NCI-H510A treated with DMSO at 0.1 percent for 48 hours (cell line): Measurements from ENCODE around the gene NGB.
"Not testable (repeated sequence)": the region's sequence is repeated elsewhere in the genome, so short reads cannot be mapped to it uniquely, and the experiment has no call there.

Experiments used
- DNase-seq: peaks from one replicate; lab custom pipeline; 2025; lab: John Stamatoyannopoulos, UW

The NGB gene, protein sequence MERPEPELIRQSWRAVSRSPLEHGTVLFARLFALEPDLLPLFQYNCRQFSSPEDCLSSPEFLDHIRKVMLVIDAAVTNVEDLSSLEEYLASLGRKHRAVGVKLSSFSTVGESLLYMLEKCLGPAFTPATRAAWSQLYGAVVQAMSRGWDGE

DNA sequence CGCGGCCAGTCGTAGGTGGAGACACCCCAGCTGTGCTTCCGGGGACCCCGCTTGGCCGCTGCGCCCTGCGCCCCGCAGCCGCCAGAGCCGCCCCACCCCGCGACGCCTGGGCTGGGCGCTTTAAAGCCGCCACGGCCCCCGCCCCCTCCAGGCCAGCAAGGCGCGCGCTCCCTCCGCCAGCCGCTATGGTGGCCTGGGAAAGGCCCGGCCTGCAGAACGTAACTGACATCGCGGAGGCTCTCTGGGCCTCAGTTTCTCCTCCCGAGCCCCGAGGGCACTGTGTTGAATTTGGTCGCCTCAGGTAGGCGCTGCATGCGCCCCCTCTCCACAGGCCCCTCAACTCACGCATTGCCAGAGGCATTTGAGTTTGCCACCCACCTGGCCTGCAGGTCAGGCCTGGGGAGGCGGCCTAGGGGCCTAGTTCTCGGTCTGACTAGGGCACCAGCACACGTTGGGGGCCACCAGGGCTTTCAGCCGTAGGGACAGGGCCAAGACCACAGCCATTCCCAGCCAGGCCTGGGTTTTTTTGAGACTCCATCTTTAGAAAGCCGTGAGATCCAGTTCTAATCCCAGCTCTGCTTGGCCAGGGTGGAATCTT lies at the start of gene NGB:
TSS of gene NGB (minus strand) at position 94 of the 598 bp plus-strand sequence. CDS start 269 bp downstream, outside the sequence.
- DNase-seq: no peak

DNA sequence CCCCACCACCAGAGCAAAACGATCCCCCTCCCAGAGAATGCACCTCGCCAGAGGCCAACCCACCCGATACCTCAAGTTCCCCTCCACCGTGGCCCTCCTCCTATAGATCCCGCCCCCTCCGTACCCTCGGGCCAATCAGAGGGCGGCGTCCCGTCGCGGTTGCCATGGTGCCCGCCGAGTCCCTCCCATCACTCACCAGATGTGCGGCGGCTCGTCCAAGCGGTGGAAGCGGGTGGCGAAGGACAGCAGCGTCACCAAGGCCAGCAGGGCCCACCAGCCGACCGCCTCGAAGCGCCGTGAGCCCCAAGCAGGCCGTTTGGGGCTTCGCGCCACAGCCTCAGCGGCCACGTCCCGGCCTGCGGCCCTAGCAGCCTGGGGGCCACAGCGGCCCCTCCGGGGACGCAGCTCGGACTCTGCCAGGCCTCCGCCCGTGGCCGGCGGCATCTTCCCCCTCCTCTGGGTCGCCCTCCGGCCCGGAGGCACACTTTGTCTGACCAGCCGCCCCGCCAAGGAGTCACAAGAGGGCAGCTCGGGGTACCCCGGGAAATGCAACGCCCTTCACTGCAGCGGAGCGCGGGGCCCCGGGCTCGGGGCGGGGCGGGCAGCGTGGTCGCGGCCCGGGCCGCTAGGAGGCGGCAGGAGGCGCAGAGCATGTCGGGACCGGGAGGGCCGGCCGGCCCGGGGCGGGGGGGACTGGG lies 49.4 kb upstream of the NGB start, which contains the start of gene POMT2:
TSS of gene POMT2 (minus strand) at position 646 of the 698 bp plus-strand sequence. CDS start at position 444, 202 bp downstream.
- peak; percentile 78 for DNase-seq

DNA sequence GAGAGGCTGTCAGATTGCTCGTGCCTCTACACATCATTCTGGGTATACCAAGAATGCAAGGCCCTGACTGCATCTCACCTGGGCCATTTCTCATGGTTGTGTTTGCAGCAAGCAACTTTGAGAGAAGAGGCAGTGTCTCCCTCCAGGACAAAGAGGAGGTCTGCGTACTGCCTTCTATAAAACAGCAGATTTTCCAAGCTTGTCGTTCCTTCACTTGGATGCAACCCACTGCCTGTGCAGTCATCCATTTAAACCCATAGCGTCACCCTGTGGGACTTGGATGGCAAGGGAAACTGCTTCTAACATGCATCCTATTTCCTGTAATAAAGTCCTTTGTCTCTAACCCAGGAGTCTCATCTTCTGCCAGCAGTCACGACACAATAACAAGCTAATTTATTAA lies 48.4 kb upstream of the NGB start:
- peak; percentile 13 for DNase-seq

DNA sequence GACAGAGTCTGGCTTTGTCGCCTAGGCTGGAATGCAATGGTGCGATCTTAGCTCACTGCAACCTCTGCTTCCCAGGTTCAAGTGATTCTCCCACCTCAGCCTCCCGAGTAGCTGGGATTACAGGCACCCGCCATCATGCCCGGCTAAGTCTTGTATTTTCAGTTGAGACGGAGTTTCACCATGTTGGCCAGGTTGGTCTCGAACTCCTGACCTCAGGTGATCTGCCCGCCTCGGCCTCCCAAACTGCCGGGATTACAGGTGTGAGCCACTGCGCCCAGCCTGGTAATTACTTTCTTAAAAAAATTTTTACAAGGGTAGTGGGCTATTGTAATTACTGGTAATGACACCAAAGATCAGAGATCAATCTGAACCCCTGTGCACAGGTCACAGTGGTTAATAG lies 47.8 kb upstream of the NGB start:
- not testable (repeated sequence) for DNase-seq

DNA sequence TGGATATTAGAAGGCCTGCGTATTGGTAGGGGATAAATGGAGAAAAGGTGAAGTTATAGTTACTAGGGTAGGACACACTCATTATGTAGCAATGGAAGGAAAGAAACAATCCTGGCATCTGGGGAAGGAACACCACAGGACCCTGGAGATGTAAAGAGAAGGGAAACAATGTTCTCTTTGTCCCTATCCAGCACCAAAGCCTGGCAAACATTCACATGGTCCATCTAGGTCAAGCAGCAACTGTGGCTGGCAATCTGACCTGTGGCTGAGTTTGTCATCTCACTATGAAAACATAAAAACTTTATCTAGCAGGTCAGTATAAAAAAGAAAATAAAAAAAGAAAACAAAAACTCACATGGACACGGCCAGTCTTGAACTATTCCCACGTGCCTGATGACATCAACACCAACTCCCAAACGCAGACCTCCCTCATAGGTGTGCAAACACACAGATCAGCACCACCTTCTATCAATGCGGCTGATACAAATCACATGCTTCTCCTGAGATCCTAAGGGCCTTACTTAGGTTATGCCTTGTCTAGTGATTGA lies 47.1 kb upstream of the NGB start:
- no peak for DNase-seq

DNA sequence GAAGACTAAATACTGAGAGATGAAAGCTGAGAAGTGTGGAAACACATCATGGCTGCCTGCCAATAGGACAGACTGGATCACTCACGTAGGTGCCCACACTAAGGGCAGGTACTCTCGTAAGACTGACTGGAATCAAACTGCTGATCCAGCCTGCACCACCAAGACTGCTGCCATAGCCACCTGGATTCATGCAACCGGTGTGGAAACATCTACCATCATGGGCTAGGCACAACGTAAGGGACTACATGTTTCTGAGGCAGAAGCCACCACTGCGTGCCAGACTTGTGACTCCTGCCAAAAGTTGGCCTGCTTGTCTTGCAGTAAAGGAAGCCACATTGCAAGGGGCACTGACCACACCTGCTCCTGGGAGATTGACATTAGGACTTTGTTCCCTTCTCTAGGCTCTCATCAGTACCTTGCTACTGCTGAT lies 45.9 kb upstream of the NGB start:
- DNase-seq: peak; percentile 54

DNA sequence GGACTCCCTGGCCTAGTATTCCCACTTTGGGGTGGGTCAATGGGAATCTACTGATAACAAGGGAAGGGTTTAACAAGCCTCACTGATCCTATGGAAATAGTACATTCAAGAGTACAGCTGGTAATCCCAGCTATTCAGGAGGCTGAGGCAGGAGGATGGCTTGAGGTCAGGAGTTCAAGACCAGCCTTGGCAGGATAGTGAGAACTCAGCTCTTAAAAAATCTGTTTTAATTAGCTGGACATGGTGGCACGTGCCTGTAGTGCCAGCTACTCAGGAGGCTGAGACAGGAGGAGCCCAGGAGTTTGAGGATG lies 45.1 kb upstream of the NGB start:
- no peak for DNase-seq

DNA sequence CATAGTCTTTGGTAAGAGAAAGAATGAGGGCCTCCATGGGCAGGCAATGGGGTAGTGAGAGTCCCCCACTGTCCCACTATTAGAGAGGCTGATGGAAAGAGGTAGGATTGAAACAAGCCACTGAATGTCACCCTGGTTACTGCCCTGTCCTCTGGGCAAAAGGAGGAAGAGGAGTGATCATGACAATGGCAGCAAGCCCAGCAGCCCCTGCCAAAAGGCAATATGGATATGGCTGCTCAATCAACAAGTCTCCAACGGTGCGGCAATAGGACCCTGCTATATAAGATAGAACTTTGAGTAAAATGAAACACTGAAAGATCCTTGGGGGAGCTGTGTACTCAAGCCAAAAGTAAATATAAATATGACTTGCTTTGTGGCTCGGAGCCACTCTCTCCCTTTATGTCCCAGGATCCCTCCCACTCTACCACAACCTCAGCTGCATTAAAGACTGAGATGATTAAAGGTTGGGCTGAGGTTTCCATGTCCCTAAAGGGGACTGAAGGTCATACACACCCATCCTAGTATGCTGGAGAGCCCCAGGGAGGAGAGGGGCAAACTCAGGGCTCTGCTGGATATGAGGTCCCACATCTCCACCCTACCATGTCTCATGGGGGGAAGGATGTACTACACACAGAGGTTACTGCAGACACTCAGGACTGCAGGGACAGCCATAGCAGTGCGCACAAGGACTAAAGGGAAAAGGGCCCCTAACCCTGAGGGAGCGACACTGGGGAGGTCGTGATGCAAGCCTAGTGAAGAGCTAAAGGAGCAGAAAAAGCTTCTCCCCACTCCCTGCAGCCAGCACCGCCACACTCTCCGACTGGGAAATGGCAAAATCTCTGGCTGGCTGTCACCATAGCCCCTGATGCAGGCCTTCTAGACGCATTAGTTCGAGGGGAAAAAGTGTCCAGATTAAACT lies 43.8 kb upstream of the NGB start:
- DNase-seq: no peak

DNA sequence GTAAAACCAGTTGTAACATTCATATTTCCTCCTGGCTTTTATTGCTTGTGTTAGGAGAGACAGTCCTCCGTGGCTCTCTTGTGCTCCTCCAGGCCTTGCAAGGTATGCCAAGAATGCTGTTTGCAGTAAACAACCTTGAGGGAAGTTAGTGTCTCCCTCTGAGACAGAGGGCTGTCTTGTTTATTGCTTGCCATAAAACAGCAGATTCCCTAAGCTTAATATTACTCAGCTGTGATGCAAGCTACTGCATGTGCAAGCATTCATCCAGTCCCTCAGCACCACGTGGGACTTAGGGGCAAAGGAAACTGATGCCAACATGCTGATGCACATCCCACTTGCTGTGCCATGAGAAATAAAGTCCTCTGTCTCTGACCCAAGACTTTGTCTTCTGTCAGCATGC lies 43.0 kb upstream of the NGB start:
- DNase-seq: no peak

DNA sequence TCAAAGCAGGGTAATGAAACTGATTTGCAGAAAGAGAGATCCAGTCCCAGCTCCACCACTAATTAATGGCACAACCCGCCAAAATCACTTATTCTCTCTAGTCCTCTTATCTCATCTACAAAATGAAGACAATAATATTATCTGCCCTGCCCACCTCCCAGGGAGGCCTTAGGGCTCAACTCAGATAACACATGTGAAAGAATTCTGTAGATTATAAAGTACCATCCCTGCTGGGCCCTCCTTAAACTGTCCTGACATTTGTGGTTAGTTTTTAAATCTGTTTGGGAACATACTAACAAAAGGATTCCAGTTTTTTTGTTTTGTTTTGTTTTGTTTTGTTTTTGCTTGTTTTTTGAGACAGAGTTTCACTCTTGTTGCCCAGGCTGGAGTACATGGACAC lies 42.4 kb upstream of the NGB start:
- no peak for DNase-seq

DNA sequence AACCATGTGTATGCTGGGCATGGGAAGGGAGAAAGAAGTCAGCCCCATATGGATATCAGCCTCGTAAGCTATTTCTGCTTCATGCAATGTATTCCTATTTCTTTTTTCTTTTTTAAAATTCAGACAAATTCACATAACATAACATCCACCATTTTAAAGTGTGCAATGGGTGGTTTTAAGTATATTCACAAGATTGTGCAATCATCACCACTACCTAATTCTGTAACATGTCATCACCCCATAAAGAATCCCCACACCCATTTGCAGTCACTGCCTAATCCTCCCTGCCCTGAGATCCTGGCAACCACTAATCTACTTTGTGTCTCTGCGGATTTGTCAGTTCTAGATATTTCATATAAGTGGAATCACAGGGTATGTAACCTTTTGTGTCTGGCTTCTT lies 40.2 kb upstream of the NGB start:
- DNase-seq: no peak

DNA sequence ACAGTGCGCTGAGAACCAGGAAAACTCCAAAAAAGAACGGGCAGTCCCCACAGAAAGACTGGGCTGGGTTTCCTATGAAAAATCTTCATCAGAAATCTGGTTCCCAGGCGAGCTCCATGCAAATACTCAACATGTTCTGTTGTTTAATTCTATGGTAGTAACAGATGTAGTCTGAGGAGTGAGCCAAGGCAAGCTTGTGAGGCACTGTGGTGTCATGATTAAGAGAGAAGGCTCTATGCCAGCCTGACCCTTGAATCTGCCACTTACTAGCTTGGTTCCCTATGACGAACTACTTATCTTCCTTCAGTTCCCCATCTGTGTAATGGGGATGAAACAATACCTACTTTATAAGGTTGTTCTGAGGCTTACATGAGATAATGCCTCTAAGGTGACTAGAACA lies 39.0 kb upstream of the NGB start:
- no peak for DNase-seq

DNA sequence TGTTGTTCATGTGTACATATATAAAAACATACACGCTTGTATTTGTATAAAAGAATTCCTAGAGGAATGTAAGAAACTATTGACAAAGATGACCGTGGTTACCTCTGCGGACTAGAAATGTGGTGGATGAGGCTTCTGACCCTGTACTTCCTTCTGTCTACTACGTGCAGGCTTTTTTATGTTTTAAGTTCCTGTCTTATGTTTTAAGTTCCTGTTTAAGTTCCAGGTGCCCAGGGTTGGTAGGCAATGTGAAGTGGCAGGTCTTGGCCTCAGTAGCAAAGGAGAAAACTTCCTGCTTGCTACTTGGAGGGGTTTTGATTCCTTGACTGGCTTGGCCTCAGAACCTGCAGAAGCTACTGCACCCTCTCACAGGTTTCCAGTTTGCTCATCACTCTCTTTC lies 38.1 kb upstream of the NGB start:
- no peak for DNase-seq

DNA sequence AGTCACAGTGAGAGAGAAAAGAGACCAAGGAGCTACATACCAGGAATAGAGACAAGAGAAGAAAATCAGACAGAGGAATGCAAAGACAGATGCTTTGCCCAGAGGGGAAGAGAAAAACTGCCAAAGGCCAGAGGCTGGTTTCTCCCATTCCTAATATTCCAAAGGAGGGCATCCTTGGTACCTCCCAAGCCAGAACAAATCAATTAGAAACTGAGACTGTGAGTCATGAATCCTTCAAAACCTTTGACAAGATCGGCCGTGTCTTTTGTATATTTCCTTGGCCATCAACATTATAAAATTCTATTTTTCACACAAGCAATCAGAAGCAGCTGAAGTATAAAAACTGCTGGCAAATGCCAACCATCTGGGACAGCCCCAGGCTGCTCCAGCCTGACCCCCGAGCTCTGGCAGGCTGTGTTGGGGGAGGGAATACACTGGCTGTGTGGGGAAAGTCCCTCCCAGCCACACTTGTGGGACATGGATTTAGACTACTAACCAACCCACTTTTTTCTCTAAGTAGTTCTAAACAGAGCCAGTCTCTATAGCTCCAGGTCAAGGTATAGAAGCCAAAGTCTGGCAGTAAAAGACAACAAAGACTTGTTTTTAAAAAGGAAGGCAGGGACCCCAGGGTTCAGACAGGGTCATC lies 36.0 kb upstream of the NGB start:
- DNase-seq: no peak

DNA sequence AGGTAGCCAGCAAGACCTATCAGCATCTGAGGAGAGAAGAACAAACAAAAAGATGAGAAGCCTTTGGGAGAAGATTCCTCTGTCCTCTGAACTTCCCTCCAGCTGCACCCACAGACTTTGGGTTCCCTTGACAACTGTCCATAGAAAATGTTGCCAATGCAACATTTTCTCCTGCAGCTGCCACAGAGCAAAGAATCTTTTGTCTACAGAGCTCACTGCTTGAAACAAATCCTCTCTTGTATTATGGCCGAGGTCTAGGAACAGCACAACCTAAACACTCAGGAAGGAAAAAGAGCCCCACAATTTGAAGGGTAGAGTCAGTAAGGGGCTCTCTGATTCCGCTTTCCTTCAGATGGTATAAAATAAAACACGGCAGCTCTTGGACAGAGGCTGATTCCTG lies 35.4 kb upstream of the NGB start:
- DNase-seq: no peak

DNA sequence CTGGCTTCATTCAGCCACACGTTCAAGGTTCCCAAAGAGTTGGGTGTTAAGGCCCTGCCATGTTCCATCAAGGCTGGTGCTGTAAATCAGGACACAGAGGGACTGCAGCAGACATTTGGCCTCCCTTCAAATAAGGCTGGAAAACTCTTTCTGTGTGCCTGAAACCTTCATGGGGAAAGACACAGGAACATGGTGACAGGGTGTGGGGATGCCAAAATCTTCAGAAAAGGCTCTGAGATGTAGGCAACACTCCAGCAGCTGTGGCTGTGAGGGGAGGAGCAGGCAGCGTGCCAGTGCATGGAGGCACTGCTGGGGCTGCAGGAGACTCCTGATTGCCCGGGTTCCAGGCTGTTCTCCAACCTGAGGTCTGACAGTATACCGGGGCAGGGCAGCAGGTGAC lies 34.7 kb upstream of the NGB start:
- no peak for DNase-seq

DNA sequence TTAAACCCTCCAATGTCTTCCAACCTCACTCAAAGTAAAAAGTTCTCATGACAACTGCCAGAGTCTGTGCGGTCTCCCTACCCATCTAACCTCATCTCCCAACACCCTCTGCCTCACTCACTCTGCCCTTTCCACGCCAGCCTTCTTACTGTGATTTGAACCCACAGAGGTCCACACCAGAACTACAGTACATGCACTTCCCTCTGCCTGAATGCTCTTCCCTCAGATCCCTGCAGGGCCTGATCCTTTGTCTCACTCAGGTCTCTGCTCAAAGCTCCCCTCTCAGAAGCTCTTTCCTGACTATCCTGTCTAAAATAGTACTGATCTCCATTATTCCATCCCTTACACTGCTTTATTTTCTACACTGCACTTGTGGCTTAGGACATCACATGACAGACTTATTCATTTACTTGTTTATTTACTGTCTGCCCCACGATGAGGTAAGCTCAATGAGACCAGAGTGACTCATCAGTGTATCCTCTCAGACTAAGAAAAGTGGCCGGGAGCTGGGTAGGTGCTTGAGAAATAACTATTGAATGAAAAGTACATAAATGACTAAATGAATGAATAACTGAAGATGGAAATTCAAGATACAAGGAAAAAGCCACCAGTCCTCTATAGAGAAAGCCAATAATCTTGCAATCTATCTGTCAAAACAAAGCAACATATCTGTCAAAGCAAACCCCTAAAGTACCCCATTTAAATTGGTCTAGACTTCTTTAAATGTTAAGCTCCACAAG lies 32.6 kb upstream of the NGB start:
- peak; percentile 81 for DNase-seq

DNA sequence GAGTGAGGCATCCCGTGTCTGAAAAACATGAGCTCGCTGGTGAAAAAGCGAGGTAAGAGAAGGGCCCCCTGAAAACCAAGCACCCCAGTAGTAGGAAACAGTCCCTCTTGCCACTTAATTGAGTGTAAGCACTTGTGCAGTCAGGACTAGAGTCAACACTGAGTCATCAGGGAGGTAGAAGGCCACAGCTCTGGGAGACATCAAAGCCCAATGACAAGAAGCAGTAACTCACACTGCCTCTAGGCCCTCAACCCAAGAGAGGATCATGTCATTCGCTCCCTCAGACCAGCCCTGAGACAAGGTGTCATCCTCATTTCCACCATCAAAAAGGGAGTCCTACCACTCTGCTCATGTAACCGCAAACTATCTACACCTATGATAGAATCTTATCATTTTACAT lies 31.9 kb upstream of the NGB start:
- peak; percentile 60 for DNase-seq

DNA sequence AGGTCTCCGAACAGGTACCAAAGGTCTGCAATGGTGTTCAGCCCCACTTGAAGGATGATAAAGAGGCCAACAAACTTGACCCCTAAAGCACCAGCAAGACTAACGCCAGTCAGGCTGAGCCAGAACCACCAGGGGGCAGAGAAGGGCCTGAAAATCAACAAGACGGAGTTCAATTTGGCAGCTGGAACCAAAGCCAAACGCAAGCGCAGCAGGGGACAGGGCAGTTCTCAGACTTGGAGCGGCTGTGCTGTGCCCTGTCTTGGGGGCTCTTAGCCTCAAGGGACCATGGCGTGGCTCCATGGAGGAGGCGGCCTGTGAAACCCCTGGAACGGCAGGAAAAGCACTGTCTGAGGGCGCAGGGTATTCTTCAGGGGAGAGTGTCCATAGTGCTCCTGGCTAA lies 30.1 kb upstream of the NGB start:
- peak; percentile 21 for DNase-seq

DNA sequence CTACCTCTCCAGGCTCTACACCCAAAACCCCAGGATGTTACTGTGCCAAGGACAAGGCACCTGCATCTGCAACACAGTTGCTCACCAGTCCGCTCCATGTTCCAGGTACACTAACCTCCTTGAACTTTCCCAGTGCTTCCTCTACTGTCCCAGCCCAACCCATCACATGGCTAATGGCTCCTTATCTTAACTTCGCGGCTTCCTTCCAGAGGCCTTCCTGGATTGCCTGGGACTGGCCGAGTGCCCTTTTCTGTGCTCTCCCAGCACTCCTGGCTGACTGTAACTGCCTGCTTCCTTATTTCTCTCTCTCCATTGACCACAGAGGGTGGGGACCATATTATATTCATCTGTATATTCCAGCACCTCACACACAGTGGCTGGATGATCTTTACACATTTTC lies 28.8 kb upstream of the NGB start:
- DNase-seq: no peak

DNA sequence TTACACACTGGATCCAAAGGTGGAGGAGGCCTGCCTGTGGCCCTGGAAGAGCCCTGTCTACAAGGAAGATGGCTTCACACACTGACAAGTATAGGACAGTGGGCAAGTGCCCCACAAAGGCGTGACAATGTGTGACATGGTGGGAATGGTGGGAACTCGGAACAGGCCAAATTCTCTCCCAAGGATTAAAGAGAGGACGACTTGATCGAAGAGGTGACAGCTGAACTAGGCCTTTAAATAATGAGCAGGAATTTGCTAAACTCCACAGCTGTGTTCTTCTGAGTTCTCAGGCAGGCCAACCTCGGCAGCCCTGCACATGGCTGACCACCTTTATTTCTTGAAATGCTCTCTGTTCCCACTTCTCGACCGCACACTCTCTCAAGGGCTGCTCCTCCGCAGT lies 25.9 kb upstream of the NGB start:
- DNase-seq: no peak
